Activated CD8-positive, alpha-beta memory T cell treated with anti-CD3 and anti-CD28 coated beads for 1 hour (primary cell): ENCODE data around the gene SSBP2.
"Not testable (repeated sequence)": the region's sequence is repeated elsewhere in the genome, so short reads cannot be mapped to it uniquely, and the experiment has no call there.

Experiments used
- DNase-seq, 2 donors: peaks; one replicate each; pipeline ENCODE4 v3.0.0-alpha.2; 2020; ENCODE audit warnings: low read depth in 1 of 2; ENCODE audit errors: extremely low read depth in 1 of 2

SSBP2 gene

DNA sequence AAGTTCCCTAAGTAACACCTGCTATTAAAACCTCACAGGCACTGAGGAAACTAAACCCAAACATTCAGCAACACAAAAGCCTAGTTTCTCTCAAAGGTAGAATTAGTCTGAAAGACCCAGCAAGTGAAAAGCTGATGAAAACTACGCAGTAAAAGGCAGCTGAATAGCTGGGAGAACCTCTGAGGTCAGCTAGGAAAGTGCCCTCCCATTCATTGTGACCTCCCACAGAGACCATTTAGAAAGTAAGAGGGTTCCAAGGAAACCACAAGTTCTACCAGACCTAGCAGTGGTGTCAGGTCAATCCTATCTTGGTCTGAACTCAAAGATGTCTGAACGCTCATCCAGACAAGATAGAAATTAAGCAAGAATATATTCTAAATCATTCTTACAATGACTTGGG, 144.7 kb downstream of the SSBP2 start:
- DNase-seq, result no peak

DNA sequence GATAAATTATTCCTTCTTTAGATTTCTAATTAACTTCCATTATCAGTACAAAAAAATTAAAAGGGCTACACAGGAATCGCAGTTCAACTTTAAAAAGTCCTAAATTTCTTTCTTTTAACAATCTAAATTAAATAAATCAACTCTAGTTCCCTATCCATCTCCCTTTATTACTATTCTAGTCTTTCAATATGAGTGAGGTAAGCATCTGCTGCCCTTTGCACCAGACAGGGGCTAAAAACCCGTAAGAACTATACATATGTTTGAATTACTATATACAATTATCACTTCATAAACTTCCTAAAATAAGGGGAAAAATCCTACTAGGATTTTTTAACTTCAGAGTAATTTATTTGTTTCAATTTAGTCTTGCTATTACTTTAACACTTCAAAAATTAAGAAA, 145.6 kb downstream of the SSBP2 start:
- DNase-seq, result no peak

DNA sequence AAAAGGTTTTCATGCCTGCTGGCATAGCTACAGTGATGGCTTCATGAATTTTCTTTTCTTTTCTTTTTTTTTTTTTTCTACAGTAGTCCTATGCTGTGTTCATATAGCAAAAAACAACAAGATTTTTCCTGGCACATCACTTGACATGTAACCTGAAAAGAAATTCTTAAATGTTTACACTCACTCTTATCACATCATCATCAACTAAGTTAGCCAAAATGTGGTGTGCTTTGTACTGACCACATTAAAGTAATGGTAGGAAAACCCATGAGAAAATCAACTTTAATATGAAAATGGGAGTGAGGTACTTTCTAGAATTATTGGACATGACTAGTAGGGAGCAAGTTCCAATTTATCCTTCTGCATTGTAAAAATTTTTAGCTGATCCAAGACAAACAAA, 146.7 kb downstream of the SSBP2 start:
- DNase-seq, result no peak

DNA sequence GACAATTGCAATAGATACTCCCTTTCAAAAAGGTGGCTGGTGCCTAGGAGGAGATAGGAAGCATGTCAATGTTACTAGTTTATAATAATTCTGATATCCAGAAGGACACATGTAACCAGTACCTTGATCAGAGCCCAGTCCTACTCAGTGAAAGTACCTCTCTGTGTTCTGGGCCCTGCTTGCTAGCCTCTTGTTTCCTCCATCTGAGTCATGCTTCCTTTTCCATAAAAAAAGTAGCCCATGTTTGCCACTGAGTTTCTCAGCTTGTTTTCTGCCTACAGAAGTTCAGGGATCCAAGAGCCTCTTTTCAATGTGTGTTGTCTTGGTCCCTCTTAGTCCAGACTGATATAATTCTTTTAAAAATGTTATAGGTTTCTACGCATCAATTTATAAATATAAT, 149.0 kb downstream of the SSBP2 start:
- DNase-seq, result no peak

DNA sequence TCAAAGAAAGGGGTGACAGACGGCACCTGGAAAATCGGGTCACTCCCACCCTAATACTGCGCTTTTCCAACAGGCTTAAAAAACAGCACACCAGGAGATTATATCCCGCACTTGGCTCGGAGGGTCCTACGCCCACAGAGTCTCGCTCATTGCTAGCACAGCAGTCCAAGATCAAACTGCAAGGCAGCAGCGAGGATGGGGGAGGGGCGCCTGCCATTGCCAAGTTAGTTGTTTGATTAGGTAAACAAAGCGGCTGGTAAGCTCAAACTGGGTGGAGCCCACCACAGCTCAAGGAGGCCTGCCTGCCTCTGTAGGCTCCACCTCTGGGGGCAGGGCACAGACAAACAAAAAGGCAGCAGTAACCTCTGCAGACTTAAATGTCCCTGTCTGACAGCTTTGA, 158.8 kb downstream of the SSBP2 start:
- not testable (repeated sequence) for DNase-seq

DNA sequence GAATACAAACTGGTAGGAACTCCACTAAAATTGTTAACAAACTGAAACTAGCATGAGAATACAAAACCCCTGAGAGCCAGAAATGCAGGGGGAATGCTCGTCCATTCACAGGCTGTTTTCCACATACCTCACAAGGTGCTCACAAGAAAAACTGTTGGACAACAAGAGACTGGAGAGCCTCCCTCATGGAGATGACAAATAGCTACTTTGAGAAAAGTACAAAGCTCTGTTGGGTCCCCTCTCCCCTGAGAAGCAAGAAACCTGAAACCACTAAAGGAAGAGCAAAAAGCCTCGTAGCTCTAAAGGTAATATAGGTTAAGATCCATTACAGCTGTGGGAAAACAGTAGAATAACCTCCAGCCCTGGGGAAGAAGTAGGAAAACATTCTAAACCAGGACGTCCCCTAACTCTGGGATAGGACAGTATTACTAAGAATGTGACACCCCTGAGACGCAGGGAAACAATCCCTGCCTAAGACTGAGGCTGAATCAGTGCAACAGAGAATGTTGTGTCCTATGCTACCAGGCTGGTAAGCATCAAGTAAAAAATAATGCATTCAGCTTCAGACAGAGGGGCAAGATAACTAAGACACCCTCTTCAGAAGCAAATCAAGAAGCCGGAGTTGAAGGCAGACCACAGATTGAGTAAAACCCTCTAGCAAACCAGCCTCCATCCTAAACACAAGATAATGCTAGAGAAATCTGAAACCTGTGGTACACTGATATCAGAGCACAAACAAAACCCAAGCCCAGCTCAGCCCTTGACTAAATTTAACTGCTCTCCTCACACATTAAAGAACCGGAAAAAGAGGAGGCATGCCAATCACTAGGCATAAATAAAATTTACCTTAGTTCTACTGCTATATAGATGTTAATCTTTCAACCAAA, 160.2 kb downstream of the SSBP2 start:
- DNase-seq, result no peak

DNA sequence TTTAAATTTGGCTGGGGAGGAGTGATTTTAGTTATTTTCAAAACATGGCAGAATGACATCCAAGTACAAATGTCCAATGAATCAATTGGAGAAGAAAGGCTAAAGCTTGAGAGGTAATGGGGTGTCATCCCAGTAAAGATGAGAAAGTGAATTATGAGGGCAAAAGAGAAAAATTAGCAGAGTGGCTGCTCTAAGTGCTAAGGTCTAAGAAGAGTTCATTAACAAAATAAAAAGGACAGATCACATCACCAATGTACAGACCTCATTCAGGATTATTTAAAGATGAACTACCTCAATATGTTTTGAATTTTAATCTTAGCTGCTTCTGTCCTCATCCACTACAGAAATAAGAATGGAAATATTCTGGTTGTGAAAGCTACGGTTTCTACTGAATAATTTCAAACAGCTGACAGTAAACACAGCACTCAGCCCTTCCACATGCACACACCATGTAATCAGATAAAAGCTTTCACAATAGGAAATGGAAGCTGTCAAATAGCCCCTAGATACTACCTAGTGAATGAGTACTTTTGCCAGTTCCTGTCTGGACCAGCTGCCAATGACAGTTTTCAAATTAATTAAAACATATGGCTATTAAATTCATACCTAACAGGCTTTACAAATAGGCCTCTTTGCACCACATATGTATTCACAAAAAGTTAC, 171.5 kb downstream of the SSBP2 start:
- no peak for DNase-seq

DNA sequence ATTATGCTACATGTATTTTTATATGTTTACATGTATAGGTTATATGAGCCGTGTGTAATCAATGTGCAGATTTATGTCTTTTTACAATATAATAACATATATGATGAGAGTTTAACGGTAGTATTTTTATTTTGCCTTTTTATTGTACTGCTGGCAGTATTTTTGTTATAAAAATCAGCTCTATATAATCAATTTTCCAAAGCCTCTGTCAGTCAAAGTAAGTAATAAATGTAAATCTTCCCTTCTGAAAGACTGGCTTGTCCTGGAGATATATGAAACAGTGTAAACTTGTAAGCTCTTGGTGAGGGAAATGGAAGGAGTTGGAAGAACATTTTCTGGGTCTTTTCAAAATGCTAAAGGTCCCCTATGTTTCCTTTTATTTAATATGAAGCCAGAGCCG, 173.8 kb downstream of the SSBP2 start:
- no peak for DNase-seq

DNA sequence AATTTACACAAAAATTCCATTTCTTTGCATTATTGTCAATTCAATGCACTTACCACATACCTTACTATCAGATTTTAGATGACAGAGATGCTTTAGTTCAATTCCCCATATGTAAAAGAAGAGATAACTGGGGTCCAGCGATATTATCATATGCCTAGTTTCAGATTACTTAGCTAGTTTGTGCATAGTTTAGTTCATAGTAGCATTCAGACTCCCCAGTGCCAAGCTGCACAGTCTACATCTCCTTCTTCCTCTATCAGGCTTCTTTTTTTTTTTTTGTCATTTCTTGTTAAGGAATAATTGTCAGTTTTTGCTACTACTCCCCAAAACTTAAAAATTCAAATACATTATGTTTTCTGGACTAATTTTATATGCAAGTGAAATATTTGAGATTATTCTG, 175.0 kb downstream of the SSBP2 start:
- no peak for DNase-seq

DNA sequence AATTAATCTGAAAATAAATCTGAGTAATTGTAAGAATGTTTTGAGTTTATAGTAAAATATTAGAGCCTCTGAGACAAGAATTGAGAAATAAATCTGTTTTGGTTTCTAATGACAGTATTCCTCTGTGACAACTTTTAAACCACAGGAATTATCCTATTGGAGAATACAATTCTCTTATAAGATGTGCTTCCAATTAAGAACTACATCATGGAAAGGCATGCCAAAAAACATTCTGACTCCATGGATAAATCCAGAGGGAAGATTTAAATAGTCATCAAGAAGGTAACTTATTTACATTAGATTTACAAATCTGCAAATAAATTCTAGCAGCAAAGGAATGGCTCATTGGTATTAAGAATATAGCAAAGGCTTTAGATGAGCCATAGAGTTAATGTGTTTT, 178.7 kb downstream of the SSBP2 start:
- DNase-seq, result no peak

DNA sequence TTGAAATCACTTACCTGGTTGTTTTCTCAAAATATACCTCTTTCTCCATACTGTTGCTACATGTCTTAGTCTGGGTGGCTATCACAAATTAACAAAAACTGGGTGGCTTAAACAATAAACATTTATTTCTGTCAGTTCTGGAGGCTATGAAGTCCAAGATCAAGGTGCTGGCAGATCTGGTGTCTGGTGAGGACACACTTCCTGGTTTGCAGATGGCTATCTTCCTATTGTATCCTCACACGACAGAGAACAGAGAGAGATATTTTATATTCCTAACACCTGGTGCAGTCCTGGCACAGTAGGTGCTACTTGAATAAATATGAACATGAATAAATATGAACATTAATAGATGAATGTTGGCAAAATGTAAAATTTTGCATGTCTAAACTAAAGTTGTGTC, 192.7 kb downstream of the SSBP2 start:
- DNase-seq, result no peak

DNA sequence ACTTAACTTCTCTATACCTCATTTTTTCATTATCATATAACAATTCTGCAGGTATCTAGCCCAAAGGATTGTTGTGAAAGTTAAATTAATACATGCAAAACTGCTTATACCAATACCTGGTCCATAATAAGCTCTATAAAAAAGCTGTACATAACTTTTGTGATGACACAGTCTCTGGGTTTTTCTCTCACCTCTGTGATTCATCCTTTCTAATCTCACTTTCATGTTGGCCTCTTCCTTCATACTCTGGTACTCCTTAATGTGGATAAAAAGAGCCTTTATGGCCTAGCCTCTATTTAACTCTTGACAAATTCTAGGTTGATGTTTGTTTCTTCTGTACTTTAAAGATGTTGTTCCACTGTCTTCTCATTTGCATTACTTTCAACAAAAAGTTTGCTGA, 194.1 kb downstream of the SSBP2 start:
- DNase-seq, result no peak

DNA sequence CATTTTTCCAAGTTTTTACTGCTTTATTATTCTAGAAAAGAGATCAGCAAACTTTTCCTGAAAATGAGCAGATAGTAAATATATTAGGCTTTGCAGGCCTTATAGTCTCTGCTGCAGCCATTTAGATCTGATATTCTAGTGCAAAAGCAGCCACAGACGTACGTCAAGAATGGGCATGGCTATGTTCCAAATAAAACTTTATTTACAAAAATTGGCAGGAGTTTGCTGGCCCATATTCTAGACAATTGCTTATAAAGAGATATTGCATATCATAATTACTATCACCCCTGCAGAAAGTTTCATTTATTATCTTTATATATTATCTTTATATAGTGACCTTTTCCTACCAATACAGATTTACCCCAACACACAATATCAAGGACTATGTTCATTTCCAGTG, 195.0 kb downstream of the SSBP2 start:
- no peak for DNase-seq

DNA sequence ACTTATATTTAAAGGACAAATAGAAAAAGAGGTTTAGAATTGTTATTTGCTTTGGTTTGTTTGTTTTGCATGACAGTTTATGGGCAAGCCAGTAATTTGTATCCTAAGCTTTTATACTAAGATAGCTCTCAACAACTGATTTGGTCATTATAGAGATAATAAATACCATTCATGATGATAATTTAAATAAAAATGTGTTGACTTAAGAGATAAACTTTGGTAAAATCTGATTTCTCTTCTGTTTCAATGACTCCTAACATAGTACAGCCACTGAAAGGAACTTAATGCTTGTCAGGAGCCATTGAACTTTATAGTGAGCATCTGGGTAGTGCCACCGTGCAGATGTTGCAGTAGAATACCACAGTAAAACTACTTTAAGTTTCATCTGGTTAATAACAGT, 196.2 kb downstream of the SSBP2 start:
- no peak for DNase-seq

DNA sequence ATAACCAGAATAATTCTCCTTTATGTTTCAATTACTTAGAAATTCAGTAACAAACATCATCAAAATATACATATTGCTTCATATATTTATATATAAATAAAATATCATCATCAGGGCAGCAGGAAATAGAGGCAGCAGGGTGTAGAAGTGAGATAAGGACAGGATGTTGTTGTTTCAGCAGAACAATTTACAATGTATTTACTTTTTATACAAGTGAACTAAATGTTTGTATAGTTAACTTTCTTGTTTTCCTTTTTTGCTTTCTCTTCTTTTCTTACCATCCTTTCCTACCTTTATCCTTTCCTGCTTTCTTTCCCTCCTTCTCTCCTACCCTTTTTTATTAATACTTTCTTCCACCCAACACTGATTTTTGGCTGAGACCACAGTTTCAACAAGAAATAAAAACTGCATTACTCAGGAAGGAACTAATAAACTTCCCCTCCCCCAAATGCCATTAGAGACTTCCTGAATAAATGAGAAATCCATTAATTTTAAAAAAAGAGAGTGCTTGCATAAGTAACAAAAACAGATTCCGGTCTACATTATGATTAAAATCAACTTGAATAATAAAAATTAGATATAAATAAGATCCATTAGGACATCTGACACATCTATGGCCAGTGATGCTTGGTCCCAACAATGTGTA, 197.2 kb downstream of the SSBP2 start:
- no peak for DNase-seq

DNA sequence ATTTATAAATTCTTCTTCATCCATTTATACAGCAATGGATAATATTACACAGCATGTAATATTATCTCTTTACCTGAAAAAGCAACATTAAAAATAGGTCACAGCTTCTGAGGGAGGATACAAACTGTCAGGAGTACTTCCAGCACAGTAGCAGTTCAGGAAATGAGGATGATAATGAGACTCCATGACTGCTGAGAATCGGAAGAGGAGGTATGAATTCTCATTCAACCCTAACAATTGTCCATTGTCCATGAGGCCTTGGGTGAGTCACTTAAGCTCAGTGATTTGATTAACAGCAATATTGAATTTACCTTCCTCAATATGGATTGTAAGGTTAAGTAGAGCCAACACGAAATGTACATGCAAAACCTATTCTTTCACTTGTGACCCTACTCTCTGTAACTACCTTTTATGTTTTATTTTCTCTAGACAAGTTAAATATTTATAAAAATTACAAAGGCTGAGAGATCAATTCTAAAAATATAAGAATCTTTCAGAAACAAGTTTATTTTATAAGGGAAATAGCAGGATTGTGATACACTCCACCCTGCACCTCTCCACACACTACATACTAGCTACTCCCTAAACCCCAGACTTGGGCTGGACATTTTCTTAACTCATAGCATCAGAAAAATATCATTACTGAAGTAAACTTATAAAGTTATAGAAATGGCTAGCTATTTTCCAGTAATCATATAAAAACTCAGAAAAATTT, 197.9 kb downstream of the SSBP2 start:
- DNase-seq, result no peak

DNA sequence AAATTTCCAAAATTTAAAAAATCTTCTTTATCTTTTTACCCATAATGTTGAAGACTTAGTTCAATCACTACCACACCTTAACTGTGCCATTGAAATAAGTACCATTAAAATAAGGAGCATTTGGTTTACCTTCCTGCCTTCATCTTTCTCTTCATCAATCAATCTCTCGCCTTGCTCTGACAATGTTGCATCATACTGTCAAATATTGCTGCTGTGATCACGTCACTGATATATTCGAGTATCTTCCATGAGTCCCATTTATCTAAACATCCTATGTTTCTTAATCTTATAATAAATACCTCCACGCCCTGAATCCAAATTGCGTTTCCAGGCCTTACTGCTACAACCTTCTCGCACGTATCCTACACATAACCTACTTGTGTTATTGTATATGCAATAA, 201.8 kb downstream of the SSBP2 start:
- no peak for DNase-seq

DNA sequence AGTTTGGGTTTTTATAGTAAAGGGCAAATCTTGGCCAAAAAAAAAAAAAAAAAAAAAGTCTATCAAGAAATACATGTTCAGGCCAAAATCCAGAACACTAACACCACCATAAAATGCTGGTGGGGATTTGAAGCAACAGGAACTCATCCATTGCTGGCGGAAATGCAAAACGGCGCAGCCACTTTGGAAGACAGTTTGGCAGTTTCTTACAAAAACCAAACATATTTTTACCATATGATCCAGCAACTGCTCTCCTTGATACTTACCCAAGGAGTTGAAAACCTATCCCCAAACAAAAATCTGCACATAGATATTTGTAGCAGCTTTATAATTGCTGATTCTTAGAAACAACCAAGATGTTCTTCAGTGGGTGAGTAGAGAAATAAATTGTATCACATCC, 203.9 kb downstream of the SSBP2 start:
- DNase-seq, result no peak

DNA sequence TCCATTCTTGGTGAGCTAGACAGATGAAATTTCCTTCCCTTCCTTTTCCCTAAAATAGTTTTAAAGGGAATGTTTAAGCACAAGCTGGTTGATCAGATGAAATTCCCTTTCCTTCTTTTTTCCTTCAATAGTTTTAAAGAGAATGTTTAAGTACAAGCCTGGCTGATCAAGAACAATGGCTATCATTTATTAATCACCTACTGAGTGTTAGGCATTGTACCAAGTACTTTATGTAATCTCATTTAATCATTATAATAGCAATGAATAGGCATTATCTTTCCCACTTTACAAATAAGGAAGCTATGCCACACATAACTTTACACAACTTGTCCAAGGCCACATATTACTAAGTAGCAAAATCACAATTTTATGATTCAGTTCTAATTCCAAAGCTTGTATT, 205.0 kb downstream of the SSBP2 start:
- DNase-seq, result no peak

DNA sequence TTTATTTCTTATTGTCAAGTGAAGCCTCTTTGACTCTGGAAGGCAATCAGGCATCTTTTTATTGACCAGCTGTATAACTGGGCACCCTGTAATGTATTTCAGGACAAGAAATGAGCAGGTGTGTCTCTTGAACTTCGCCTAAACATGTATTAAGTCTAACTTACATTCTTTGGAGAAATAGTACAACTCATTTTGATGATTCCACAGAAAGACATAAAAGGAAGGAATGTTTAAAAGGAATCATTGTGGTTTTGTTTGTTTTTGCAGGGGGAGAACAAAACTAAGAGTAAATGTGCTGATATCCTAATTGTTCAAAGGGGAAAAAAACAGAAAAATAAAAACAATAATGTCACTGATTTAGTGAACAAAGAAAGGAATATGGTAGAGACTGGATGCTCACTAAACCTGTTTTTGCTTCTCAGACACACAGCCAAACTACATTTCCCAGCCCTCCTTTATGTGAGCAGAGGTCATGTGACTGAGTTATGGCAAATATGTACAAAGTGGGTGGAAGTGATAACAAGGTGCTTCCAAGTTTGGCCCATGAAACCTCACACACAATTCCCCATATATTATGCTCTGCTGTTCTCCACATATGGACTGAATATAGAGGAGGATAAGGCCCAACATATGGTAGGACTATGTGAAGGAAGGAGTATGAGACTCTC, 206.4 kb downstream of the SSBP2 start:
- no peak for DNase-seq

DNA sequence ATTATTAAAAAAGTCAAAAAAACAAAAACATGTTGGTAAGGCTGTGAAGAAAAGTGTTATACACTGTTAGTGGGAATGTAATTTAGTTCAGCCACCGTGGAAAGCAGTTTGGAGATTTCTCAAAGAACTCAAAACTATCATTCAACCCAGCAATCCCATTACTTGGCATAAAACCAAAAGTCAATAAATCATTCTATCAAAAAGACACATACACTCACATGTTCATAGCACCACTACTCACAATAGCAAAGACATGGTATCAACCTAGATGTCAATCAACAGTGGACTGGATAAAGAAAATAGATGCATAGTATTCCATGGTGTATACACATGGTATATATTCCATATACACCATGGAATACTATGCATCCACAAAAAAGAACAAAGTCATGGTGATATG, 208.7 kb downstream of the SSBP2 start:
- DNase-seq, result no peak
